Smooth muscle cell (in vitro differentiated cells): Measurements from ENCODE around the gene LPIN2. TPM values are rescaled to one million over a fixed set of nuclear protein-coding genes. Genes with fewer than 3 reads are reported as not detected.

Source experiments
- DNase-seq: peaks from one replicate; lab custom pipeline; 2025; ENCODE audit not compliant: unreplicated experiment; lab: John Stamatoyannopoulos, UW
- H2AFZ ChIP-seq: fragments of 200-600 bp; sonication (generic); 2 replicates; pipeline ENCODE4 v1.6.0; 2016; ENCODE audit warnings: antibody characterized with exemption, low read depth, mild to moderate bottlenecking
- H3F3A ChIP-seq: fragments of 200-600 bp; sonication (generic); 2 replicates; pipeline ENCODE4 v1.6.0; 2017; ENCODE audit warnings: antibody characterized with exemption, low read depth
- H3K27ac ChIP-seq: fragments of 200-600 bp; sonication (generic); 2 replicates; pipeline ENCODE4 v1.5.1; 2016; ENCODE audit warnings: low read depth, mild to moderate bottlenecking
- H3K27me3 ChIP-seq: fragments of 200-600 bp; sonication (generic); 2 replicates; pipeline ENCODE4 v1.6.1; 2016; ENCODE audit warnings: low read depth, mild to moderate bottlenecking
- H3K36me3 ChIP-seq: fragments of 200-600 bp; sonication (generic); 2 replicates; pipeline ENCODE4 v1.5.1; 2016; ENCODE audit warnings: low read depth
- H3K4me1 ChIP-seq: fragments of 200-600 bp; sonication (generic); 2 replicates; pipeline ENCODE4 v1.5.1; 2016; ENCODE audit warnings: low read depth
- H3K4me2 ChIP-seq: fragments of 200-600 bp; sonication (generic); 2 replicates; pipeline ENCODE4 v1.6.0; 2016; ENCODE audit warnings: mild to moderate bottlenecking
- H3K4me3 ChIP-seq: fragments of 200-600 bp; sonication (generic); 2 replicates; pipeline ENCODE4 v1.5.1; 2016; ENCODE audit warnings: mild to moderate bottlenecking
- H3K79me2 ChIP-seq: fragments of 200-600 bp; sonication (generic); 2 replicates; pipeline ENCODE4 v1.6.0; 2016; ENCODE audit warnings: low read depth, mild to moderate bottlenecking
- H3K9ac ChIP-seq: fragments of 200-600 bp; sonication (generic); 2 replicates; pipeline ENCODE4 v1.6.0; 2016; ENCODE audit warnings: low read depth
- H3K9me3 ChIP-seq: fragments of 200-600 bp; sonication (generic); replicated peaks from 2 replicates; pipeline ENCODE4 v1.5.1; 2016; ENCODE audit warnings: low read depth
- H4K20me1 ChIP-seq: fragments of 200-600 bp; sonication (generic); 2 replicates; pipeline ENCODE4 v1.6.0; 2016; ENCODE audit warnings: low read depth
- WGBS: methylation state at CpG from one replicate; pipeline ENCODE4 v1.1.7; 2016; ENCODE audit warnings: low lambda C conversion rate; 5-methylcytosine and 5-hydroxymethylcytosine counted together
- polyA plus RNA-seq: library from polyadenylated mRNA; unstranded; fragments of >200 nt; fragmentation: Nextera tagmentation; extraction: Ambion mirVana; gene quantifications from 2 replicates; pipeline ENCODE4 v1.2.1, GENCODE V29; 2016
- total RNA-seq: library from RNA; depleted of rRNA; stranded (reverse); fragments of >200 nt; gene quantifications from 2 replicates; pipeline ENCODE4 v1.2.3, GENCODE V29; 2014
- TF ChIP-seq, protein P1 (sequence below): fragments of 200-600 bp; sonication (generic); IDR thresholded peaks from 2 replicates; pipeline ENCODE4 v1.5.1; 2017; ENCODE audit warnings: borderline replicate concordance, mild to moderate bottlenecking, antibody characterized with exemption; ENCODE audit not compliant: insufficient read depth, poor library complexity, severe bottlenecking

LPIN2 gene
- total and polyA plus RNA-seq, 2 experiments from 2014 or later: 15.4 to 20.0 TPM

DNA sequence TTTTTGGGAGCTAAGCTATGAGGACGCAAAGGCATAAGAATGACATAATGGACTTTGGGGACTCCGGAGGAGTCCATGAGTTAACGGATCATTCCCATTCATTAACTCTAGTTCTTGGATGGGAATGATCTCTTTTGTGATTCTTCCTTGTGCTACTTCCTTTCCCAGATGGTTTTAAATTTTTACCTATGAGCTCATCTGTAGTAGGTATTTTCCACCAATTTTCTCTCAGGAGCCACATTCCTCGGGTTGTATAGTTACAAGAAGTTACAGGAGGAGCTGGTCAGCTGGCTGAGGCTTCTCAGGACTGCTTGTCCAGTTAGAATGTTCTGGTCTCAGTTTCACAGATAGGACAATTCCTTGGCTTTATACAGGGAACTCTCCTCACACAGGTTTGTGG lies 42.9 kb upstream of the LPIN2 start:
- no peak overlapping the region for H3K27ac ChIP-seq

DNA sequence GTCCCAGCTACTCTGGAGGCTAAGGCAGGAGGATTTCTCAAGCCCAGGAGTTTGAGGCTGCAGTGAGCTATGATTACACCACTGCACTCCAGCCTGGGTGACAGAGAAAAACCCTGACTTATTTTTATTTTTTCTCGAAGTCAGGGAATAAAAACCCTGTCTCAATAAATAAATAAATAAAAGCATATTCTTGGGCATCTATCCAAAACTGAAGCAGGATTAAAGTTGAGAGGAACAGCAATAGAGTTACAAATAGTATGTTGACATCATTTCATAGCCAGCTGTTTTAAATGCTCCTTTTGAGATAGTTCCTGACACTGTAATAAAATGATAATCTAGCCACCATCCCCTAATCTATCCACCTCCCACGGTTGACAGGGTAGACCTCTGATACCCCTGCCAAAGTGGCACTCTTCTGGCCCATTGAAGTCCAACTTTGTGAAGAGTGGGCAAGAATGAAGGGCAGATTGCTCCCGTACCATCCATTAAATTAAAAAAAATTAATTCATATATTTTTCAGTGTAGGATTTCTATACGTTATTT lies 42.3 kb upstream of the LPIN2 start:
- H2AFZ ChIP-seq: no peak overlapping the region
- 73% methylated on average over 4 of the region's 4 CpGs for WGBS
- DNase-seq: no peak

More for the DNA sequence above, 42.9 kb upstream of the LPIN2 start:
- H2AFZ ChIP-seq: no peak overlapping the region
- no peak overlapping the region for H3K4me2 ChIP-seq
- H3K4me3 ChIP-seq: no peak overlapping the region
- no peak overlapping the region for H3K9ac ChIP-seq
- H3F3A ChIP-seq: peaks cover 9% of the 10 kb centered on the region
- no peak for DNase-seq
- H3K9me3 ChIP-seq: no peaks in the 10 kb centered on the region
- TF ChIP-seq, protein P1, sequence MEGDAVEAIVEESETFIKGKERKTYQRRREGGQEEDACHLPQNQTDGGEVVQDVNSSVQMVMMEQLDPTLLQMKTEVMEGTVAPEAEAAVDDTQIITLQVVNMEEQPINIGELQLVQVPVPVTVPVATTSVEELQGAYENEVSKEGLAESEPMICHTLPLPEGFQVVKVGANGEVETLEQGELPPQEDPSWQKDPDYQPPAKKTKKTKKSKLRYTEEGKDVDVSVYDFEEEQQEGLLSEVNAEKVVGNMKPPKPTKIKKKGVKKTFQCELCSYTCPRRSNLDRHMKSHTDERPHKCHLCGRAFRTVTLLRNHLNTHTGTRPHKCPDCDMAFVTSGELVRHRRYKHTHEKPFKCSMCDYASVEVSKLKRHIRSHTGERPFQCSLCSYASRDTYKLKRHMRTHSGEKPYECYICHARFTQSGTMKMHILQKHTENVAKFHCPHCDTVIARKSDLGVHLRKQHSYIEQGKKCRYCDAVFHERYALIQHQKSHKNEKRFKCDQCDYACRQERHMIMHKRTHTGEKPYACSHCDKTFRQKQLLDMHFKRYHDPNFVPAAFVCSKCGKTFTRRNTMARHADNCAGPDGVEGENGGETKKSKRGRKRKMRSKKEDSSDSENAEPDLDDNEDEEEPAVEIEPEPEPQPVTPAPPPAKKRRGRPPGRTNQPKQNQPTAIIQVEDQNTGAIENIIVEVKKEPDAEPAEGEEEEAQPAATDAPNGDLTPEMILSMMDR: no peak
- H4K20me1 ChIP-seq: no peaks in the 10 kb centered on the region
- H3K36me3 ChIP-seq: no peaks in the 10 kb centered on the region
- 73% methylated on average over 4 of the region's 4 CpGs for WGBS
- no peaks in the 10 kb centered on the region for H3K79me2 ChIP-seq
- no peaks in the 10 kb centered on the region for H3K4me1 ChIP-seq
- no peaks in the 10 kb centered on the region for H3K27me3 ChIP-seq

GRCh38 chr18:3054780-3055179 lies 41.8 kb upstream of the LPIN2 start:
- Histone ChIP-seq H3F3A (peaks cover 9% of the 10 kb centered on the region), H3K27ac (no peak overlapping the region), H3K27me3 (no peaks in the 10 kb centered on the region), H3K4me2 (no peak overlapping the region), H2AFZ (no peak overlapping the region), H3K4me3 (no peak overlapping the region), H3K4me1 (peaks cover 5% of the 10 kb centered on the region), H3K36me3 (no peaks in the 10 kb centered on the region), H3K9me3 (no peaks in the 10 kb centered on the region), H3K79me2 (no peaks in the 10 kb centered on the region), H4K20me1 (no peaks in the 10 kb centered on the region), H3K9ac (no peak overlapping the region)
- 89% methylated on average over 3 of the region's 3 CpGs for WGBS
- TF ChIP-seq, protein P1: no peak
- no peak for DNase-seq

More for the DNA sequence above, 42.3 kb upstream of the LPIN2 start:
- Histone ChIP-seq H3K9me3 (no peaks in the 10 kb centered on the region), H3K79me2 (no peaks in the 10 kb centered on the region), H3K27ac (no peak overlapping the region), H3F3A (peaks cover 9% of the 10 kb centered on the region), H3K27me3 (no peaks in the 10 kb centered on the region), H3K4me3 (no peak overlapping the region), H3K9ac (no peak overlapping the region), H3K4me1 (peaks cover 3% of the 10 kb centered on the region), H3K4me2 (no peak overlapping the region), H3K36me3 (no peaks in the 10 kb centered on the region), H4K20me1 (no peaks in the 10 kb centered on the region)
- TF ChIP-seq, protein P1: no peak

- peaks cover 9% of the 10 kb centered on the region for H3K4me1 ChIP-seq
- H2AFZ ChIP-seq: no peak overlapping the region
- H3F3A ChIP-seq: peaks cover 9% of the 10 kb centered on the region
- no peak overlapping the region for H3K4me3 ChIP-seq
- H3K4me2 ChIP-seq: no peak overlapping the region
- no peaks in the 10 kb centered on the region for H3K36me3 ChIP-seq
- H4K20me1 ChIP-seq: no peaks in the 10 kb centered on the region
- no peak overlapping the region for H3K9ac ChIP-seq
- WGBS: 96% methylated on average over 6 of the region's 6 CpGs
- H3K79me2 ChIP-seq: no peaks in the 10 kb centered on the region
- TF ChIP-seq, protein P1: no peak
- no peak for DNase-seq
- H3K27ac ChIP-seq: no peak overlapping the region
- H3K9me3 ChIP-seq: no peaks in the 10 kb centered on the region
- no peaks in the 10 kb centered on the region for H3K27me3 ChIP-seq
Measured at GRCh38 chr18:3054214-3054613, 41.3 kb upstream of the LPIN2 start.
